NCI-H2029 treated with DMSO at 0.1 percent for 48 hours (cell line): ENCODE measurements around the gene NDRG2.
"Not testable (repeated sequence)": the region's sequence is repeated elsewhere in the genome, so short reads cannot be mapped to it uniquely, and the experiment has no call there.

Source experiments
- DNase-seq: peaks from one replicate; lab custom pipeline; 2025; lab: John Stamatoyannopoulos, UW

NDRG2 gene

DNA sequence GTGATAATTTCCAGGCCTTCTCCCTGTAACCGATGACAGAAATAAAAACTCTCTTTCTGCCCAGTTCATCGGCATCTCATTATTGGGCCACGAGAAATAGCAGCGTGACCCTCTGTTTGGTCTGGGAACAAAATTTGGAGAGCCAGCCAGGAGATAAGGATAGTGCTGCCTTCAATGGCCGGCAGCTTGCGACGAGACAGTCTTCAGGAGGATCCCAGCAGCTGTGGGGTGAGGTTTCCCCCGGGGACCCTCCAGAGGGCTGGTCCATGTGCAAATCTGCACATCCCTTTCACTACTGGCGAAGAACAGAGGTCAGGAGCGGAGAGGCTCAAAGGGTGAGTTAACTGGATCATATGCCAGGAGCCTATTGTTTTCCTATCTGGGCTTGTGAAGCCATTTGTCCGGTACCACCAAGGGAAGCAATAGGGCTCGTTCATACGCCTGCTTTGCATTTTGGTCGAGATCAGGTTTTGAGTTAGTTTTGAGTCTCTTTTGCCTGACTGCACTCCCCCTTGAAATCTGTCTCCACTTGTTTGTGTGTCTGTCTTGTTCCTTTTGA, 21.0 kb downstream of the NDRG2 start:
- no peak for DNase-seq

DNA sequence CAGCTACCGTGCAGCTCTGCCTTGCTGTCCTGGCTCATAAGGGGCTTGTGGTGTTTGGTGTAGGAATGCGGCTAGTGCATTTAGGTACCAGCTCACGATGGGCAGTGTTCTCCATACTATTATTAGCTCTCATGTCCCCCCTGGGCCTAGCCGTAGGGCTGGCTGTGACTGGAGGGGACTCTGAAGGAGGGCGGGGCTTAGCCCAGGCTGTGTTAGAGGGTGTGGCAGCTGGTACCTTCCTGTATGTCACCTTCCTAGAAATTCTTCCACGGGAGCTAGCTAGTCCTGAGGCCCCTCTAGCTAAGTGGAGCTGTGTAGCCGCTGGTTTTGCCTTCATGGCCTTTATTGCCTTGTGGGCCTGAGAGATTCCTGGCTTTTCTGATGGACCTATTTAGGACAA, 23.6 kb downstream of the NDRG2 start:
- DNase-seq = no peak

DNA sequence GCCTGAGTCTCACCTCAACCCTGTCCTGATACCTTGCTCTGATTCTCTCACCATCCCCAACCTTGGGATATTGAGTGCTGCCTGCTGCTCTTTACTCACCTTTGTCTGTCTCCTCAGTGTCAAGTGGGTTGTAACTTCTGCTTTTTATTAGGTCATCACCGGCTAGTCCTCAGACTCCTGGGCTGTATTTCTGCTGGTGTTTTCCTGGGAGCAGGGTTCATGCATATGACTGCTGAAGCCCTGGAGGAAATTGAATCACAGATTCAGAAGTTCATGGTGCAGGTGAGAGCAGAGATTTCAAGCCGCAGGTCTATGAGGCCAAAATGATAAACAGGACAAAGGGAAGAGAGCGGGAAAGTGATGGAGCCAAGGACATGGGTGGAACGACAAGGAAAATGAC, 25.3 kb downstream of the NDRG2 start:
- DNase-seq = no peak

DNA sequence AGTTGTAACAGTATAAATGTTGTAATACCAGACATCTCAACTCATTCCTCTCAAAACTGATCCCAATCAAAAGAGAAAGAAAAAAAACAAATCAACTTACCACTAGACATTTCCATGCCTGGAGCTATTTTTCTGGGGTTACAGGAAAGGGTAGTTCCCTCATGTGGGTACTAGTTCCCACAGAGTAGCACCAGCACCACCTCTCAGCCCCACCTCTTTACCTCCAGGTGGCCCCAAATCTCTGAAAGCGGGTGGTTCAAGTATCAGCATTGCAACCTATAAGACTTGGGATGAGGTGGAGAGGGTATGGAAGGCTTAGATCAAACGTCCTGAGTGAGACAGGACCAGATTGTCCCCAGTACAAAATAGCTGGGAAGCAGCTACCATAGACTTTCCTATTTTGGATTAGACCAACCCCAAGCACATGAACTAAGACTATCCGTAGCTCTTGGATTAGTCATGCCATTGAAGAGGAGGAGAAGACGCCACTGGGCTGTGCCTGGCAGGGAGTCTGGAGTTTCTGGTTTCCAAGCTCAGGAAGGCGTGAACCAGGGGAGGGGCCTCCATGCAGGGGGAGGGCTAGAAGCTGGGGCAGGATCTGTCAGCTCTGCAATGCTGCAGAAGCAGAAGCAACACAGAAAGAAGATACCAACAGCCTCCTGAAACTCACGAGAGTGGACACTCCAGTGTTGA, 26.0 kb downstream of the NDRG2 start, which contains the start of gene SLC39A2:
Gene SLC39A2, plus strand, starts transcription at position 620 of the 693 bp plus-strand sequence. CDS start 154 bp downstream, outside the sequence.
- DNase-seq = no peak

DNA sequence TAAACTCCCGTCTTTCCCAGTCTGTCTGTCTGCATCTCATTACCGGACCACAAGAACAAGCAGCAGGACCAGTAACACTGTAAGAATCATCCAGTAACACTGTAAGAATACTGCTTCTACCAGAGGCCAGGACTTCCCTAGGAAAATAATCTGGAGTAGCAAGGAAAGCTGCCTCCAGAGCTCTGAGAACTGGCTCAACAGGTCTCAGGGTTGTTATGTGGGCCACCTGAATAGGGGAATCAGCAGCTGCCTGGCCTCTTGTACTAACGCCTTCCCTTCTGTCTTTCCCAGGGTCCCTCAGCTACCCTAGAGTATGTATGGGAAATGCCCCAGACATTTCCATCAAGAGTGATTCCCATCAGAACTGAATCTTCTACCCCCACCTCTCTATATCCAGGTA, 26.7 kb downstream of the NDRG2 start:
- no peak for DNase-seq

DNA sequence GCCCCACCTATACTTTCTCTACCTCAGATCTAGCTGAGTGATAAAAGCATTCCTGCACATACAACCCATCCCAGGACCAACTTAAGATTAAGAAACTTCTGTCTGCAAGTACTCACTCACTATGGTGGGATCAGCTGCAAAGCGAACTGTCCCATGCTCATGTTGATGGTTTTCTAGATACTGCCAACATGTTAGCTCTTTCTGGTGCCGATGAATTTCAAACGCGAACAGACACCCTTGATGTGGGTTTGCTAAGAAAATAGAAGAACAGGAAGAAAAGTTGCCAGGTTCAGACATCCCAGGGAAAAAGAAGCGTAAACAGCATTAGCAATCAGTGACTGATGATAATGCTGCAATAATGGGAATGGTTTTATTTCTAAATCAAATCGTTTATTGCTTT, 27.3 kb downstream of the NDRG2 start:
- DNase-seq = no peak

DNA sequence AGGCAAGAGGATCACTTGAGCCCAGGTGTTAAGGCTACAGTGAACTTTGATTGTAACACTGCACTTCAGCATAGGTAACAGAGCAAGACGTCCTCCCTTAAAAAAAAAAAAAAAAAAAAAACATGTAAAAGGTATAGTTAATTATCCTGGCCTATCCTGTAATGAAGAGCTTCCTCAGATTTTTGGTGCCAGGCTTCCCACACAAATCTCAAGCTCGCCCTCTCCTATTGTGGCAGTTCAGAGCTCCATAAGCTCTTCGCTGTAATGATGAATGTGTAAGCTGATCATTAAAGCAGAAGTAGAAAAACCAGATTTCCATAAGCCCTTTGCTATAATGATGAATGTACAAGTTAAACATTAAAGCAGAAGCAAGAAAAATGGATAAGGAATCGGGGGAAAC, 27.7 kb downstream of the NDRG2 start:
- no peak for DNase-seq

DNA sequence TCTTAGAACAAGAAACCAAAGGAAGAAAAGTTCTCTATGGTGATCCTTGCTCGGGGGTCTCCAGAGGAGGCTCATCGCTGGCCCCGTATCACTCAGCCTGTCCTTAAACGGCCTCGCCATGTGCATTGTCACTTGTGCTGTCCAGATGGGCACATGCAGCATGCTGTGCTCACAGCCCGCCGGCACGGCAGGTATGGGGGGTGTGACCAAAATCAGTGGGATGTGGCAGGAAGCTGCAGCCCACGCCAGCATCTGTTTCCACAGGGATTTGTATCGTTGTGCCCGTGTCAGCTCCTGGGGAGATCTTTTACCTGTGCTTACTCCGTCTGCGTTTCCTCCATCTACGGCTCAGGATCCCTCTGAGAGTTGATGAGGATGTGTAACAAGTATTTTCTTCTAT, 28.3 kb downstream of the NDRG2 start:
- DNase-seq = no peak

DNA sequence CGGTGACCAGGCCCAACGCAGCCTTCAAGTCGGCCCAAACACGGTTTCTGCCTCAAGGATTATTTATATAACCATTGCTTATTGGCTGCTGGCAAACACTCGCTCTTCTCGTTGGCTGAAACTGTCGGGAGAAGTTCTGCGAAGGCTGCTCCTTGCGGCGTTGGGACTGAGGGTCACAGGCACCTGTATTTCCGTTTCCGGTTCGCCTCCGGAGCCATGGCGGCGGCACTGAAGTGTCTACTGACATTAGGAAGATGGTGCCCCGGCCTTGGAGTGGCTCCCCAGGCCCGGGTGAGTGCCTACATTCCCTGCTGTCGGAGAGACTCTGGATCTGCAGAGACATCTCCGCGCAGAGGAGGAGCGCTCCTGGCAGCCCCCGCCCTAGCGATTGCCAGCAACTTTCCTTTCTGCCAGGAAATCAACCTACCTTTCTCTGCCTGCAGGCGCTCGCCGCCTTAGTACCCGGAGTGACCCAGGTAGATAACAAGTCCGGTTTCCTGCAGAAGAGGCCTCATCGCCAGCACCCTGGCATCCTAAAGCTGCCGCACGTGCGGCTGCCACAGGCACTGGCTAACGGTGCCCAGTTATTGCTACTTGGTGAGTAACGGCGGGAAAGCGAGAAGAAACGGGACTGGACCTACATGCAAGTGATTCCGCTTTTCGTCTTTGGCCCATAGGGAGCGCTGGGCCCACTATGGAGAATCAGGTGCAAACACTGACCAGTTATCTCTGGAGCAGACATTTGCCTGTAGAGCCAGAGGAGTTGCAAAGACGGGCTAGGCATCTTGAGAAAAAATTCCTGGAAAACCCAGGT, 34.9 kb downstream of the NDRG2 start, which contains the start of gene METTL17:
Gene METTL17, plus strand, starts transcription at position 194 of the 814 bp plus-strand sequence. Its CDS starts 23 bp downstream, at position 217.
- peak; percentile 64 for DNase-seq

DNA sequence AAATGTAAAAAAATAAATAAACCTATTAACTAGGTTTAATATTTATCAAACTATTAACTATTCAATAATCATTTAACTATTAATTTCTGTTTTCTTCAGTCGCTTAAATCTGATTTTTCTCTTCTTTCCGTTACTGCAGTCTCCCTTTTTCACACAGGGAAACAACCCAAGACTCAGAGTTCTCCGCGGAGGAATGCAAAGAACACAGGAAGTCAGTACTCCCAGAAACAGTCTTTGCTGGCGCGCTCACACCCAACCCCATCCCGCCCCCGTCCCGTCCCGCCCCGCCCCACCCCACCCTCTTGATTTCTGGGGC, 35.4 kb downstream of the NDRG2 start:
- no peak for DNase-seq

DNA sequence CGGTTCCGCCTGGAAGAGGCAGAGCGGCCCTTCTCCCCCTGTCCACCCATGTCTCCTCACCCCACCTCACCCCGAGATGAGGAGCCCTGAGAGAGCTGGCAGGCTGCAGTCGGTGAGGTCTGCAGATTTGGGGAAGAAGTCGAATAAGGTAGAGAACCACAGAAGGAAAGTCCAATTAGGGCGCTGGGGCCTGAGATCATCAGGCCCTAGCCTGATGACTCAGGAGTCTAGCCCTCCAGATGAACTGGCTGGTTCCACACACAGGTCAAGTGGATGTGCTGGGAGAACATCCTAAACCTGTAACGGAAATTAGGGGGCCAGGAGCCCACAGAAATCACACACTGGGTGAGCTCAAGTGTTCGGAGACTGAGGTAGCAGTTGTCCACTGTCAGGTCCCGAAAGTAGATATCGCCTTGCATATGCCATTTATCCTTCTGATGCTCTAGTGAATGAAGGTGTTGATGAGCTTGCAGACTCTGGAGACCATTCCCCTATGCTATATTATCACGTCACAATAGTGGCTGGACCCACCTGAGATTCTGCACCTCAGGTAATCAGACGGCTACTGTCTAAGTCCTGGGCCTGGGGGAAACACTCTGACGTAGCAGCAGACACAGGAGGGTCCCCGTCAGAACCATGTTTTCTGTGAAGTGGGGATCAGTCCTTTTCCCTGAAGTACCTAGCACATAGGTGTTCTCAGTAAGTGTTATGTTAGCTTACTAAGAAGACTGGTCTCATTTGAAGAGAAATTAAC, 36.0 kb downstream of the NDRG2 start:
- no peak for DNase-seq

DNA sequence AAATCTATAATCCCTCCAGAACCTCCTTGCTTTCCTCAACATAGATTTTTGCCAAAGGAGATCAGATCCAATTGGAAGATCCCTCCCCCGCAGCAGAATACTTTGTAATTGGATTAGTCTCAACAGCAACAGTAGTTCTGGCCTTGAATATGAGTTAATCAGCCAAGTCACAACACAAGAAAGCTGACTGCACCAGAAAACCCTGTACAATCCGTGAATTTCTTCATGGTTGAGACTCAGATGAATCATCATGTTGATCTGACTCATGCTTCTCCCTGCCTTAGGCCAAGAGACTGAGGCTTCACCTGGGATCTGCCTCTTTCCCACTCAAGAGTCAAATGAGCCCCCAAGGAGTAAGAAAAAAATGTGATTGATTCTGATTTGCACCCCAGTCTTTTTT, 38.0 kb downstream of the NDRG2 start:
- DNase-seq = no peak

DNA sequence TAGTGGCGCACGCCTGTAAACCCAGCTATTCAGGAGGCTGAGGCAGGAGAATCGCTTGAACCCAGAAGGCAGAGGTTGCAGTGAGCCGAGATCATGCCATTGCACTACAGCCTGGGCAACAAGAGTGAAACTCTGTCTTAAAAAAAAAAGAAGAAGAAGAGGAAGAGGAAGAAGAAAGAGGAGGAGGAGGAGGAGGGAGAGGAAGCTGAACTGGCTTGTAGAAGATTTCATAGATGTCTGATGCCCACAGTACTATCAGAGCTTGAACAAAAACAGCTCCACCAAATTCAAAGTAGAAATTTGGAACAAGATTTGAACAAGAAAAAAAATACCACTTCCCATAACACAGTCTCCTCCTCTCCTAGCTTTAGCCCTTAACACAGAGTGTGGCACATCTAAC, 39.2 kb downstream of the NDRG2 start:
- DNase-seq = not testable (repeated sequence)

DNA sequence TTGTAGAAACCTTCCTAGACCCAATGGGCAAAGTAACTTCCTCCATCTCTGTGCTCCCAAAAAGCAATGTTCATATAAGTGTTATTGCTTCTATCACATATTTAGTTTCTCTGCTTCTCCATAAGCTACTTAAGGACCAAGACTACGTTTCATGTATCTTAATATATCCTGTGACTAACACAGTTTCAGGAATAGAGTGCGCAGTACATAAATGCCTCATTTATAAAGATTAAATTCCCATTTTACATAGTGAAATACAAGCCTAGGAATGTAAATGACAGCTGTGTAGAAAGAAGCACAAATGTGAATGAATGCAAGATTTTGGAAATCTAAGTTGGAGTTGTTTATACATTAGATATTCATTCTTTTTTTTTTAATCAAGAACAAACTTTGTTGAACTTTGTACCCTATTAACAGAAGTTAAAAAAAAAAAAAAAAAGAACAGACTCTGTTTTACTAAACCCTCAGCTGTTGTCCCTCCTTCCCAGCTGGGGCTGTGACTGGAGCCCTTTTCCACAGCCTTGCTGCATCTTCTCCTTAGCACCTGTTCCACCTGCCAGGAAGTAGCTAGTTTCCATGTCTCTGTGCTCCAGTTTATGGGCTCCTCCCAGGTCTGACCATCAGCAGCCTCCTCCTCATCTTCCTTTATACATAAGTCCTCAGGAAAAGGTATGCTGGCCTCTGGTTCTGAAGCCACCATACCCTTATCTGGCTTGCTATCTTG, 42.1 kb downstream of the NDRG2 start:
- no peak for DNase-seq

DNA sequence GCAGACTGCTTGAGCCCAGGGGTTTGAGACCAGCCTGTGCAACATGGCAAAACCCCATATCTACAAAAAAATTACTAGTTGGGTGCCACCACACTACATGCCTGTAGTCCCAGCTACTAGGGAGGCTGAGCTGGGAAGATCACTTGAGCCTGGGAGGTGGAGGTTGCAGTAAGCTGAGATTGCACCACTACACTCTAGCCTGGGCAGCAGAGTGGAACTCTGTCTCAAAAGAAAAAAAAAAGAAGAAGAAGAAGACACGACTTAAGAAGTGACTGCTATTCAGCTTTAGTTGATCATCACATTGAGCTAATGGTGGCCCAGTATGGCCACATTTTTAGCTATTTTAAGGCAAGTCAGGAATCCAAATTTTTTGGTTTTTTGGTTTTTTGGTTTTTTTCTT, 44.0 kb downstream of the NDRG2 start:
- DNase-seq = no peak

DNA sequence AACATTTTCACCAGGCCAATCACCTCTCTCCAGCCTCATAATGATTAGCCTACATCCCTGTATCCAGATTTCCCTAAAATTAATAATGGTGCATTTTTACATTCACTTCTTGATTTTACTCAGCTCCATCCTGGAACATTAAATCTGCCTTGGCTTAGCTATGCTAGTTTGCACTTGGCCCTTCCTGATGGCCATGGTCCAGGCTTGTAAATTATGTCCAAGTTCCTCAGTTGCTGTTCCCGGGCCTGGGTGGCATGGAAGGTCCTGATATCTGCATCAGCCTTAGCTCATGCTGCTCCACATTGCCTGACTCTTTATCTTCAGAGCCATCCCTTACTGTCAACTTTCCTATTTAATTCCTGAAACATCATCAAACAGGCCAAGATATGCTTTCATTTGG, 46.2 kb downstream of the NDRG2 start:
- no peak for DNase-seq

DNA sequence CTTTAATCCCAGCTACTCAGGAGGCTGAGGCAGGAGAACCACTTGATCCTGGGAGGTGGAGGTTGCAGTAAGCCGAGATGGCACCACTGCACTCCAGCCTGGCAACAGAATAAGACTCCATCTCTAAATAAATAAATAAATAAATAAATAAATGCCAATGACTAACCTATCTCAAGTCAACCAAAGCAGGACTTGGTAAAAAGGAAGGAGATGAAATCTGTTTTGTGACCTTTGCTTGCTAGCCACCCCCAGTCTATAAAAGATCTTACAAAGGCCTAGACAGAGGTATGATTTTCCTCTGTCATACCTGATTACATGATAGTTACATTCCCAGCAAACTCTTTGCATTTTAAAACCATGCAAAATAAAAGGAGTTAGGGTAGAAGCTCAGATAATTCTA, 48.6 kb downstream of the NDRG2 start:
- no peak for DNase-seq

DNA sequence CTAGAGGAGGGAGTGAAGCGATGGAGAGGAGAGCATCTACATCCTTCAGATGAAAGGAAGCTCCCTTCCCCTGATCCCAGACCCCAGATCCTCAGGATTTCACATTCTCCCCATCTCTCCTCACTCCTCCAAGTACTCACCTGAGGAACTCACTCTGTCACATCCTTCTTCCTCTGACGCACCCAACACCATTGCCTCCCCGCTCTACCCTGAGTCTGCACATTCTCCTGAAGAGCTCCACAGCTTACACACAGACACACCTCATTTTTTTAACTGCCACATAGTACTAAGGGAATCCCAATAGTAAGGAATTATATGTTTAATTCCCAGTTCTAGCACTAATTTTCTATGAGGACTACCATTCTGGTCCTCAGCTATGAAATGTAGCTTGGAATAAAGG, 51.4 kb downstream of the NDRG2 start:
- no peak for DNase-seq

DNA sequence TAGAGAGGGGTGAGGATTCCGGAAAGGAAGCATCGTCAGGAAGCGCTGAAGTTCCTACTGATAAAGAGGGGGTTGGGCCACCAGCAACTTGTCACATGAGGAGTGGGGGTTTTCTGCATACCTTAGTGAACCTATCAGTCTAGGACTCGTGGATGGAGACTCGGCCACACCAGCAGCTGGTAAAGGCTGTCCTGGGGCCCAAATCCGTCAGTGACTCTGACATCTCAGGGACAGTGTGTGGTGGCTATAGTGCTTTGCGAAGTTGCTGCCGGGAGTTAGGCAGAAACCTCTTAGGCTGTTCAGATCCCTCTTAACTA, 53.2 kb downstream of the NDRG2 start:
- DNase-seq = no peak

DNA sequence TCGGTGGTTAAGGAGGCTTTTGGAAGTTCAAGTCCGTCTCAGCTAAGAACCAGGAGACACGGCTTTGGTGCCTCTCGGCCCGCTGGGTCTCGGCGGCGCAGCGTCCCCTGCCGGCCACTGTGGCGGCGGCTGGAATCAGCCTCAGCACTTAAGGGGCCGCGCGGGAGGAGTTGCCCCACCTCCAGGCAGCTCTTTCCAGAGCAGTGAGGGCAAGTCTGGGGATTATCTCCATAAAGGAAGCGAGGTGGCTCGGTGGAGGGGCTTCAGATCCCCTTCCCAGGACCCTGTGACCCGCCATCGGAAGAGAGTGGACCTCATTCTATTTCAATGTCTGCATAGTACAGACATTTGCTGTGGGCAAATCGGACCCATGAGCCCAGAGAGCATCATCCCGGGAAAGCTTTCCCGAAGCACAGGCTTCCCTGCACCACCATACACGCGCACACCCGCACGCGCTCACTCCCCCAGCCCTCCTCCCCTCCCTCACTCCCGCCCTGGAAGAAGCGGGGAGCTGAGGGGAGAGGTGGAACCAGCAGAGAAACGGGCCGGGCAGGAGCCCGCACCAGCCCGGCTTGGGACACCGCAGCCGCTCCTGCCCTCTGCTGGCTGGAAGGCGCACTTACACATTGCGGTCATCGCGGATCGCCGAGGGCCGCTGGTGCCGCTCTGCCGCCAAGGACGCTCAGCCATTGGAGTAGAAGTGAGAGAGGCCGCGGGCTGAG, 53.7 kb downstream of the NDRG2 start:
- DNase-seq = peak; percentile 11

DNA sequence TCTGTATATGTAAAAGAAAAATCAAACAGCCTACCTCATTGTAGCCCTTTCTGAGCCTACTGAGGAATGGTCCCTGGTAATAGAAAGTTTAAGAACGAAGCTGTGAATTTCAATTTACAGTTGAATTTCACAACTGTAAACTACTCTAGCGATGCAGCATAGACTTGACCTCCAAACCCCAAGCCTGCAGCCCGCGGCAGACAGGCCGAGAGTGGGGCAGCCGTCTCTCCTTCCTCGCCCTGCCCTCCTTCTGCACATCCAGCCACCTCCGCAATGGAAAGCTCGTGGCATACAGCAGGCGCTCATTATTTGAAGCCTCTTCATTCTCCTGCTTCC, 54.2 kb downstream of the NDRG2 start:
- no peak for DNase-seq

DNA sequence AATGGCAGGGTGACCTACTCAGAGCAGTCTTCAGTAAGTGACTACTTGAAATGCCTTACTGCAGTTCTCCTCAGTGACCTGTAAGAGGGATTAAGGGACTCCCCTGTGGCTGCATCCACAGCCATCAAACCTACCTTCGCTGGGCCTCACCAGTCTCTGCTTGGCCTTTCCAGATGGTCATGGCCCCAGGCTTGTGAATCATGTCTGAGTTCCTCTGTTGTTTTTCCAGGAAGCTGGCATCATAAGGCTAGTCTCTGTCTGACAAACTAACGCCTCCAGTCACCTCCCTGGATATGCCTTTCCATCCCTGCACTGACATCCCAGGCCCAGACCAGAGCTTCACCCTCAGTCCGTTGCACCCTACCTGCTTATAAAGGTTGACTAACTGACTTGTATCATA, 55.5 kb downstream of the NDRG2 start:
- no peak for DNase-seq
